ENCODE results near the gene TRIM2. TPM values are rescaled to one million over a fixed set of nuclear protein-coding genes. Genes with fewer than 3 reads are reported as not detected.

Gene TRIM2
- total RNA-seq, 4 donors from 2014 or later, result 146 to 229 (median 192) TPM

- TF ChIP-seq POLR2A (IDR thresholded peaks at IDR 0.05) (peak in 1 of 2 donors; percentile 62), CTCF (IDR thresholded peaks at IDR 0.05) (no peak)
- 10% methylated on average over 34 to 44 of the region's 44 CpGs for WGBS, 2 donors
- Histone ChIP-seq H3K27me3 (no peaks in the 10 kb centered on the region), H3K27ac (peak overlapping the region; percentile 53 to 76 (median 73)), H3K4me3 (replicated peaks in 1 of 3) (peak overlapping the region in 2 of 3 donors; percentile 3 to 32), H3K36me3 (no peaks in the 10 kb centered on the region), H3K4me1 (peaks cover 32 to 40% of the 10 kb centered on the region in 2 donors), H3K9me3 (no peaks in the 10 kb centered on the region)
- intact Hi-C loops (cut with DNase I), result no loop called here
- peak; percentile 87 to 88 for DNase-seq
These were observed 45.2 kb downstream of the TRIM2 start for GRCh38 chr4:153249199-153250041.

GRCh38 chr4:153252122-153252521, 47.9 kb downstream of the TRIM2 start:
- no peak for TF ChIP-seq CTCF (IDR thresholded peaks at IDR 0.05)
- TF ChIP-seq POLR2A (IDR thresholded peaks at IDR 0.05), result no peak
- intact Hi-C loops (cut with DNase I), result no loop called here

GRCh38 chr4:153255233-153255632, 51.0 kb downstream of the TRIM2 start:
- TF ChIP-seq POLR2A (IDR thresholded peaks at IDR 0.05), result no peak
- TF ChIP-seq CTCF (IDR thresholded peaks at IDR 0.05), result no peak
- Histone ChIP-seq H3K27ac (no peak overlapping the region), H3K27me3 (no peaks in the 10 kb centered on the region), H3K36me3 (no peaks in the 10 kb centered on the region), H3K9me3 (no peaks in the 10 kb centered on the region), H3K4me1 (peaks cover 16 to 22% of the 10 kb centered on the region in 2 donors), H3K4me3 (replicated peaks in 1 of 3) (no peak overlapping the region)
- intact Hi-C loops (cut with DNase I), result no loop called here
- WGBS, 2 donors, result 65 to 93% methylated on average over 3 of the region's 3 CpGs
- DNase-seq, result no peak

More at GRCh38 chr4:153252122-153252521, 47.9 kb downstream of the TRIM2 start:
- DNase-seq, result no peak
- no peaks in the 10 kb centered on the region for H3K27me3 ChIP-seq
- no peaks in the 10 kb centered on the region for H3K9me3 ChIP-seq
- H3K36me3 ChIP-seq, result no peaks in the 10 kb centered on the region
- WGBS, 2 donors, result 72 to 76% methylated on average over 3 of the region's 3 CpGs
- peaks cover 28 to 33% of the 10 kb centered on the region in 2 donors for H3K4me1 ChIP-seq
- peak overlapping the region in 1 of 3 donors; percentile 54 for H3K27ac ChIP-seq
- H3K4me3 ChIP-seq (replicated peaks in 1 of 3), result no peak overlapping the region

GRCh38 chr4:153257151-153257620, 52.9 kb downstream of the TRIM2 start:
- WGBS, 2 donors, result 58 to 70% methylated on average over 11 of the region's 11 CpGs
- Histone ChIP-seq H3K4me3 (replicated peaks in 1 of 3) (no peak overlapping the region), H3K27me3 (no peaks in the 10 kb centered on the region), H3K9me3 (no peaks in the 10 kb centered on the region), H3K4me1 (peaks cover 7 to 9% of the 10 kb centered on the region in 2 donors), H3K36me3 (no peaks in the 10 kb centered on the region), H3K27ac (no peak overlapping the region)
- intact Hi-C loops (cut with DNase I), result no loop called here
- peak in 1 of 2 donors; percentile 34 for DNase-seq
- TF ChIP-seq POLR2A (IDR thresholded peaks at IDR 0.05), result no peak
- TF ChIP-seq CTCF (IDR thresholded peaks at IDR 0.05), result no peak

- Histone ChIP-seq H3K9me3 (no peaks in the 10 kb centered on the region), H3K36me3 (no peaks in the 10 kb centered on the region), H3K4me1 (peaks cover 6% of the 10 kb centered on the region in 2 donors), H3K27me3 (no peaks in the 10 kb centered on the region), H3K27ac (no peak overlapping the region), H3K4me3 (replicated peaks in 1 of 3) (no peak overlapping the region)
- intact Hi-C loops (cut with DNase I), result no loop called here
- 86 to 91% methylated on average over 5 of the region's 5 CpGs for WGBS, 2 donors
- TF ChIP-seq CTCF (IDR thresholded peaks at IDR 0.05) (no peak), POLR2A (IDR thresholded peaks at IDR 0.05) (no peak)
- no peak for DNase-seq
These were observed 53.7 kb downstream of the TRIM2 start for GRCh38 chr4:153257991-153258390.

Data from thyroid gland (tissue), 4 donors.